Esophagus muscularis mucosa (tissue), 4 donors: ENCODE data around the gene MYLK. TPM values are rescaled to one million over a fixed set of nuclear protein-coding genes. Genes with fewer than 3 reads are reported as not detected.

Experiments used
- DNase-seq: peaks from one replicate; pipeline ENCODE4 v3.0.0-alpha.2; 2017; ENCODE audit errors: extremely low spot score
- H3K27ac ChIP-seq, 4 donors: fragments of 200-600 bp; sonication (generic); replicated peaks in 1 of 4; 1 replicate in 3 of 4; 2 replicates in 1 of 4; pipeline ENCODE4 v1.5.1; 2016 to 2019; ENCODE audit warnings: mild to moderate bottlenecking in 1 of 4
- H3K27me3 ChIP-seq, 4 donors: fragments of 200-600 bp; sonication (generic); one replicate each; pipeline versions ENCODE4 v1.5.1 to v1.6.0; 2016 to 2019
- H3K36me3 ChIP-seq, 4 donors: fragments of 200-600 bp; sonication (generic); one replicate each; pipeline ENCODE4 v1.5.1; 2016 to 2019
- H3K4me1 ChIP-seq, 4 donors: fragments of 200-600 bp; sonication (generic); one replicate each; pipeline ENCODE4 v1.5.1; 2016 to 2019
- H3K4me3 ChIP-seq, 4 donors: fragments of 200-600 bp; sonication (generic); 1 replicate in 2 of 4; 2 replicates in 2 of 4; pipeline ENCODE4 v1.5.1; 2016 to 2019; ENCODE audit warnings: mild to moderate bottlenecking in 4 of 4, moderate library complexity in 1 of 4
- H3K9me3 ChIP-seq, 4 donors: fragments of 200-600 bp; sonication (generic); 1 replicate in 3 of 4; 2 replicates in 1 of 4; pipeline ENCODE4 v1.5.1; 2016 to 2019
- EP300 ChIP-seq: sonication (generic); formaldehyde crosslinking; IDR thresholded peaks from one replicate; pipeline ENCODE4 v1.6.1; 2017; ENCODE audit warnings: antibody characterized with exemption
- POLR2A ChIP-seq: fragments of 450-650 bp; IDR thresholded peaks from one replicate; pipeline ENCODE4 v1.6.1; 2017; ENCODE audit warnings: antibody characterized with exemption, moderate library complexity, mild to moderate bottlenecking, low read depth
- POLR2AphosphoS5 ChIP-seq, 2 donors: sonication (generic); formaldehyde crosslinking; IDR thresholded peaks; one replicate each; pipeline ENCODE4 v1.6.1; 2017; ENCODE audit warnings: antibody characterized with exemption in 2 of 2
- WGBS: methylation state at CpG from one replicate; pipeline ENCODE4 v1.1.5; 2018; 5-methylcytosine and 5-hydroxymethylcytosine counted together
- intact Hi-C: fragments of 100-400 bp; cut with DNase I; formaldehyde crosslinking; loops from one replicate; pipeline ENCODE4 v1.15.1; 2023
- total RNA-seq, 4 donors: library from RNA; depleted of rRNA; stranded (reverse); fragments of >200 nt; gene quantifications; one replicate each; pipeline versions ENCODE4 v1.1.0 to v1.2.1, GENCODE V29; 2016
- TF ChIP-seq, protein P1 (sequence below), 3 experiments: fragments of 200-600 bp in 2 of 3; fragments of 450-650 bp in 1 of 3; sonication (generic) in 2 of 3; IDR thresholded peaks; one replicate each; pipeline ENCODE4 v1.5.1; 2017 to 2019; ENCODE audit warnings: antibody characterized with exemption in 3 of 3, mild to moderate bottlenecking in 2 of 3, moderate library complexity in 1 of 3

Gene MYLK
- total RNA-seq, 4 donors from 2014 or later: 1,983 to 3,208 (median 2,554) TPM

- H3K27me3 ChIP-seq: no peaks in the 10 kb centered on the region
- TF ChIP-seq POLR2A: no peak
- TF ChIP-seq, protein P1, sequence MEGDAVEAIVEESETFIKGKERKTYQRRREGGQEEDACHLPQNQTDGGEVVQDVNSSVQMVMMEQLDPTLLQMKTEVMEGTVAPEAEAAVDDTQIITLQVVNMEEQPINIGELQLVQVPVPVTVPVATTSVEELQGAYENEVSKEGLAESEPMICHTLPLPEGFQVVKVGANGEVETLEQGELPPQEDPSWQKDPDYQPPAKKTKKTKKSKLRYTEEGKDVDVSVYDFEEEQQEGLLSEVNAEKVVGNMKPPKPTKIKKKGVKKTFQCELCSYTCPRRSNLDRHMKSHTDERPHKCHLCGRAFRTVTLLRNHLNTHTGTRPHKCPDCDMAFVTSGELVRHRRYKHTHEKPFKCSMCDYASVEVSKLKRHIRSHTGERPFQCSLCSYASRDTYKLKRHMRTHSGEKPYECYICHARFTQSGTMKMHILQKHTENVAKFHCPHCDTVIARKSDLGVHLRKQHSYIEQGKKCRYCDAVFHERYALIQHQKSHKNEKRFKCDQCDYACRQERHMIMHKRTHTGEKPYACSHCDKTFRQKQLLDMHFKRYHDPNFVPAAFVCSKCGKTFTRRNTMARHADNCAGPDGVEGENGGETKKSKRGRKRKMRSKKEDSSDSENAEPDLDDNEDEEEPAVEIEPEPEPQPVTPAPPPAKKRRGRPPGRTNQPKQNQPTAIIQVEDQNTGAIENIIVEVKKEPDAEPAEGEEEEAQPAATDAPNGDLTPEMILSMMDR (IDR thresholded peaks at IDR 0.05): no peak
- no peak for TF ChIP-seq POLR2AphosphoS5 (IDR thresholded peaks at IDR 0.05)
- no peak for TF ChIP-seq EP300
- intact Hi-C loops: no loop called here
- H3K27ac ChIP-seq: no peak overlapping the region
- H3K4me3 ChIP-seq: no peak overlapping the region
- H3K4me1 ChIP-seq: no peaks in the 10 kb centered on the region
- H3K36me3 ChIP-seq: peaks cover 0 to 8% (median 0%) of the 10 kb centered on the region in 4 donors
- H3K9me3 ChIP-seq: no peaks in the 10 kb centered on the region
- no peak for DNase-seq
- WGBS: 92% methylated on average over 10 of the region's 13 CpGs
Measured at GRCh38 chr3:123733805-123734526, 150.2 kb downstream of the MYLK start.

DNA sequence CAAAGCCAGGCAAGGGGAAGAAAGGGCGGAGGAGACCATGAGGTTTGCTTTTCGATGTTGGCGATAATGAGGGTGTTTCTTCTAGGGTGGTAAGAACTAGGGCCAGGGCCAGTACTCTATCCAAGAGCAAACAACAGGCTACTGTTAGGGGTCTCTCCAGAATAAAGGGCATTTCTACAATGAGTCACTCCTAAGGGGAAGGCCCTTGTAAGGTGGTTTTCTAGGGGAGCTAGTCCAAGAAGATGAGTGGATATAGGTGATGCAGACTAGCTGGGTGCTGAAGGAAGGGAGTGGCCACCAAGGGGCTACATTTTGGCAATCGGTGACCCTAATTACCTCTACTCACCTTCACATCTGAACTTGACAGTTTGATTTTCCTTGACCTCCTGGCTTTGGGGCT is 150.8 kb downstream of the MYLK start:
- H3K36me3 ChIP-seq: peaks cover 0 to 8% (median 0%) of the 10 kb centered on the region in 4 donors
- H3K27me3 ChIP-seq: no peaks in the 10 kb centered on the region
- H3K4me1 ChIP-seq: no peaks in the 10 kb centered on the region
- no peak for DNase-seq
- intact Hi-C loops: no loop called here
- H3K4me3 ChIP-seq: no peak overlapping the region
- WGBS: 92% methylated on average over 4 of the region's 4 CpGs
- no peak for TF ChIP-seq EP300
- TF ChIP-seq POLR2A: no peak
- TF ChIP-seq, protein P1 (IDR thresholded peaks at IDR 0.05): no peak
- TF ChIP-seq POLR2AphosphoS5 (IDR thresholded peaks at IDR 0.05): no peak
- H3K27ac ChIP-seq: no peak overlapping the region
- H3K9me3 ChIP-seq: no peaks in the 10 kb centered on the region

DNA sequence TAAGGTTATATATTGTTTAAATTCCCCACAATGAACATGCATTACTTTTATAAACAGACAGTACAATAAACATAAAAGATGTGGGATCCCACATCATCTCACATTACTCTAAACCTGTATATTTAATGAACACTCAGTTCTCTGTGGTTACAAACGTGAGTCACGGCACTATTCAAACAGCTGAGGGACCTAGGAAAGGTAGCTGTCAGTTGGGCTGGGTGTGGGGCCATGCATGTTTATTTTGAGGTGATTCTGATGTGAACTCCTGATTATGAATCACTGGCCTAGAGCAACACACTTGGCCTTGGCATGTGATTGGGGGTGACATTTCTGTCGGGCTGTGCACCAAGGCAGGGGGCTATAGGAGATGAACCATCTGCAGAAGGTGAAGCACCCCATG is 151.7 kb downstream of the MYLK start:
- Histone ChIP-seq H3K4me3 (no peak overlapping the region), H3K27ac (no peak overlapping the region), H3K9me3 (no peaks in the 10 kb centered on the region), H3K36me3 (peaks cover 0 to 8% (median 0%) of the 10 kb centered on the region in 4 donors), H3K27me3 (no peaks in the 10 kb centered on the region), H3K4me1 (no peaks in the 10 kb centered on the region)
- WGBS: 73% methylated on average over 3 of the region's 3 CpGs
- no peak for TF ChIP-seq EP300
- intact Hi-C loops: no loop called here
- DNase-seq: no peak

DNA sequence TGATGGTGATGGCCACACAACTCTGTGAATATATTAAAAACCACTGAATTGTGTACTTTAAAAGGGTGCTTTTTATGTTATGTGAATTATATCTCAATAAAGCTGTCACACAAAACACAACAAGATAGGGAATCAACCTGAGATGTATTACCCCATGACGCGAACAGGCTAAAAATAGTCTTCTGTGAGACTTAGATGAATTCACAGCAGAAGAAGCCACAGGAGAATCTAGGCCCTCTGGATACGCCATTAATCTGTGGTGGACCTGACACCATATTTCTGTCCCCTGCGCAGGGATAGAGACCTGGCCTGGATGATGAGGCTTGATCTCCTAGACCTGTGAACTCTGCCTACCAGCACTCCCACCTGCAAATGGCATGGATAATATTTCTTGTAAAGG is 153.3 kb downstream of the MYLK start:
- 93% methylated on average over 4 of the region's 4 CpGs for WGBS

GRCh38 chr3:123728991-123729390 is 155.1 kb downstream of the MYLK start:
- no peak for DNase-seq
- 100% methylated on average over 2 of the region's 3 CpGs for WGBS
- no peak overlapping the region for H3K4me3 ChIP-seq

More for the DNA sequence above, 153.3 kb downstream of the MYLK start:
- Histone ChIP-seq H3K36me3 (no peaks in the 10 kb centered on the region), H3K9me3 (no peaks in the 10 kb centered on the region), H3K4me3 (no peak overlapping the region), H3K27ac (no peak overlapping the region), H3K4me1 (no peaks in the 10 kb centered on the region), H3K27me3 (no peaks in the 10 kb centered on the region)
- DNase-seq: no peak
- TF ChIP-seq POLR2AphosphoS5 (IDR thresholded peaks at IDR 0.05) (no peak), POLR2A (no peak), EP300 (no peak)
- TF ChIP-seq, protein P1 (IDR thresholded peaks at IDR 0.05): no peak
- intact Hi-C loops: no loop called here

More at GRCh38 chr3:123728991-123729390, 155.1 kb downstream of the MYLK start:
- intact Hi-C loops: loop anchor here (10.0 kb wide), 2 partner anchors 144 to 156 kb away; partner anchors contain the start of genes HACD2 and MYLK
- Histone ChIP-seq H3K27me3 (no peaks in the 10 kb centered on the region), H3K4me1 (peaks cover 0 to 5% (median 1%) of the 10 kb centered on the region in 4 donors), H3K36me3 (no peaks in the 10 kb centered on the region), H3K27ac (no peak overlapping the region), H3K9me3 (no peaks in the 10 kb centered on the region)
- no peak for TF ChIP-seq POLR2AphosphoS5 (IDR thresholded peaks at IDR 0.05)
- no peak for TF ChIP-seq EP300
- TF ChIP-seq, protein P1 (IDR thresholded peaks at IDR 0.05): no peak
- TF ChIP-seq POLR2A: no peak
